8988T (cell line): ENCODE measurements around the gene UNC45B.
"Not testable (repeated sequence)": the region's sequence is repeated elsewhere in the genome, so short reads cannot be mapped to it uniquely, and the experiment has no call there.

Experiments used
- DNase-seq: peaks from one replicate; pipeline ENCODE4 v3.0.0; 2011

The UNC45B gene

DNA sequence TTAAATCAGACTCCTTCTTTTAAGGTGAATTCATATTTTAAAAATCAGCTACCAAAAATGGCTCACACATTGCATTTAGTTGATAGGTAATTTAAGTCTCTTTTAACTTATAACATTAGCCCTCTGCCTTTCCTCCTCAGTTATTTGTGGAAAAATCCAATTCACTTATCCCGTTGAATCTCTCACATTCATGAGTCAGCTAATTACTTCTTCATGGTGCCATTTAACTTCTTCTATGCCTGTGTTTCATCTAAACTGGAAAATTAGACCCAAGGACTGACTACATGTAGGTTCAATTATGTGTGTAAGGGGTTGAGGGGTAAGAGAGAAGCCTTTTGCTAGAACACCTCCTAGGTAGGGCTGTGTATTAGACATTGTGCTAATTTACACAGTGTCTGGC lies 76.8 kb downstream of the UNC45B start:
- no peak for DNase-seq

GRCh38 chr17:35227546-35227945 lies 79.9 kb downstream of the UNC45B start:
- DNase-seq: no peak

- no peak for DNase-seq
Observed at GRCh38 chr17:35229638-35230037, 82.0 kb downstream of the UNC45B start.

DNA sequence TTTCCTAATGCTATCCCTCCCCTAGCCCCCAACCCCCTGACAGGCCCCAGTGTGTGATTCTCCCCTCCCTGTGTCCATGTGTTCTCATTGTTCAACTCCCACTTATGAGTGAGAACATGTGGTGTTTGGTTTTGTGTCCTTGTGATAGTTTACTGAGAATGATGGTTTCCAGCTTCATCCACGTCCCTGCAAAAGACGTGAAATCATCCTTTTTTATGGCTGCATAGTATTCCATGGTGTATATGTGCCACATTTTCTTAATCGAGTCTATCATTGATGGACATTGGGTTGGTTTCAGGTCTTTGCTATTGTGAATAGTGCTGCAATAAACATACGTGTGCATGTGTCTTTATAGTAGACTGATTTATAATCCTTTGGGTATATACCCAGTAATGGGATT lies 86.7 kb downstream of the UNC45B start:
- DNase-seq: not testable (repeated sequence)

DNA sequence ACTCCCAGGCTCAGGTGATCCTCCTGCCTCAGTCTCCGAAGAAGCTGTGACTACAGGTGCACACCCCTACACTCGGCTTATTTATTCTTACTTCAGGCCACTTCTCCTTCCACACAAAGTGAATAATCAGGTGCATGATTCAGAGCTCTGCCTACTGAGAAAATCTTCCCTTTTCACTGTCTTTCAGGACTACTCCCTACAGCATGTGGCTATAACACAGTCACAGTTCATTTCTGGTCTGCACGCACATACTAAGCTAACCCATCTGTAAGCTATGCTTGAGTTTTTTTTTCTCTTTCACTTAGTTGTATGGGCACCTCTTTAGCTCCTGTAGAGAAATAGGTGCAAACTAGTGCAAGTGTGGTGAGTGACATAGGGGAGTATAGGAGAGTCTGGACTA lies 87.7 kb downstream of the UNC45B start:
- DNase-seq: no peak

DNA sequence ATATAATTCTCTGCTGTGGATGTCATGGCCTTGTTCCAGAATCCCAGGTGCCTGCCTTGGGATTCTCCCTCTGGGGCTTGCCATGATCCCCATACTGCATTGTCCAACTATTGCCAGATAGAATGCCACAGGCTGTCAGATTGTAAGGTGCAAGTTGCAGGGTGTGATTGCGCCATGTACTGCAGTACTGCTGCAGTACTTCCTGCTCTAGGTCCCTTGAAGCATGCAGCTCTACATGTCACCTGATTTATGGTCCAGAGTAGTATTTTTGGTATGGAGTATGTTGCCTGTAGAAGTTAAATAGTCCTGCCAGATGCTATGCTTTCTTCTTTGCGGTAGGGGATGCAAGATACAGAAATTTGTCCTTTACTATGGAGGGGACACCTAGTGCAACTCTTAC lies 88.3 kb downstream of the UNC45B start:
- DNase-seq: no peak

GRCh38 chr17:35236821-35237220 lies 89.2 kb downstream of the UNC45B start:
- no peak for DNase-seq

GRCh38 chr17:35238821-35239220 lies 91.2 kb downstream of the UNC45B start:
- DNase-seq: no peak
